Liver (tissue), 9 donors: ENCODE measurements around the gene ITGA11. TPM values are rescaled to one million over a fixed set of nuclear protein-coding genes. Genes with fewer than 3 reads are reported as not detected.

Experiments used
- DNase-seq: peaks from one replicate; pipeline ENCODE4 v3.0.0-alpha.2; 2017; ENCODE audit warnings: low spot score
- H3K27ac ChIP-seq, 2 donors: one replicate each; pipeline ENCODE4 v1.7.0; 2013; ENCODE audit warnings: inconsistent platforms in 2 of 2, low read length in 2 of 2, control low read depth in 1 of 2, low read depth in 1 of 2, mild to moderate bottlenecking in 1 of 2
- H3K27me3 ChIP-seq, 4 donors: one replicate each; pipeline versions ENCODE4 v1.6.1 to v1.7.0; 2013; ENCODE audit warnings: low read length in 3 of 4, inconsistent platforms in 1 of 4, mild to moderate bottlenecking in 1 of 4, moderate library complexity in 1 of 4; ENCODE audit not compliant: control insufficient read depth in 4 of 4, insufficient read depth in 4 of 4
- H3K36me3 ChIP-seq, 4 donors: one replicate each; pipeline versions ENCODE4 v1.6.1 to v1.7.0; 2013; ENCODE audit warnings: low read length in 3 of 4, mild to moderate bottlenecking in 3 of 4, low read depth in 1 of 4, moderate library complexity in 1 of 4; ENCODE audit not compliant: control insufficient read depth in 4 of 4, insufficient read depth in 3 of 4
- H3K4me1 ChIP-seq, 4 donors: one replicate each; pipeline versions ENCODE4 v1.6.1 to v1.7.0; 2013; ENCODE audit warnings: low read length in 3 of 4, mild to moderate bottlenecking in 3 of 4, moderate library complexity in 1 of 4; ENCODE audit not compliant: control insufficient read depth in 4 of 4, insufficient read depth in 4 of 4
- H3K4me3 ChIP-seq, 3 donors: one replicate each; pipeline versions ENCODE4 v1.6.1 to v1.7.0; 2013; ENCODE audit warnings: low read length in 3 of 3, control low read depth in 1 of 3, low read depth in 1 of 3, mild to moderate bottlenecking in 1 of 3
- H3K9ac ChIP-seq, 2 donors: one replicate each; pipeline ENCODE4 v1.7.0; 2013; ENCODE audit warnings: low read length in 2 of 2, mild to moderate bottlenecking in 2 of 2, moderate library complexity in 2 of 2, control low read depth in 1 of 2, low read depth in 1 of 2
- H3K9me3 ChIP-seq, 4 donors: one replicate each; pipeline versions ENCODE4 v1.6.1 to v1.7.0; 2013; ENCODE audit warnings: low read length in 3 of 4; ENCODE audit not compliant: control insufficient read depth in 4 of 4
- EGR1 ChIP-seq, 2 donors: IDR thresholded peaks; 2 replicates each; pipeline ENCODE4 v1.6.1; 2016 to 2018; ENCODE audit warnings: antibody characterized with exemption in 2 of 2, low read depth in 2 of 2
- FOXA1 ChIP-seq: IDR thresholded peaks from 2 replicates; pipeline ENCODE4 v1.6.1; 2016; ENCODE audit warnings: antibody characterized with exemption
- FOXA2 ChIP-seq: IDR thresholded peaks from 2 replicates; pipeline ENCODE4 v1.6.1; 2016; ENCODE audit warnings: antibody characterized with exemption
- GABPA ChIP-seq, 2 donors: IDR thresholded peaks in 1 of 2; conservative IDR thresholded peaks in 1 of 2; 2 replicates each; pipeline ENCODE4 v1.6.1; 2016; ENCODE audit warnings: antibody characterized with exemption in 2 of 2, mild to moderate bottlenecking in 1 of 2, moderate library complexity in 1 of 2
- HNF4A ChIP-seq, 2 donors: conservative IDR thresholded peaks; 2 replicates each; pipeline ENCODE4 v1.6.1; 2016; ENCODE audit warnings: antibody characterized with exemption in 2 of 2, mild to moderate bottlenecking in 2 of 2
- HNF4G ChIP-seq: IDR thresholded peaks from 2 replicates; pipeline ENCODE4 v1.6.1; 2016; ENCODE audit warnings: antibody characterized with exemption
- JUND ChIP-seq, 2 donors: IDR thresholded peaks; 2 replicates each; pipeline ENCODE4 v1.6.1; 2016; ENCODE audit warnings: antibody characterized with exemption in 2 of 2
- MAX ChIP-seq: IDR thresholded peaks from 2 replicates; pipeline ENCODE4 v1.6.1; 2016; ENCODE audit warnings: antibody characterized with exemption
- RAD21 ChIP-seq, 2 donors: IDR thresholded peaks; 2 replicates each; pipeline ENCODE4 v1.6.1; 2016; ENCODE audit warnings: antibody characterized with exemption in 2 of 2, mild to moderate bottlenecking in 2 of 2
- REST ChIP-seq: IDR thresholded peaks from 2 replicates; pipeline ENCODE4 v1.6.1; 2016; ENCODE audit warnings: antibody characterized with exemption, mild to moderate bottlenecking
- SP1 ChIP-seq: IDR thresholded peaks from 2 replicates; pipeline ENCODE4 v1.6.1; 2018; ENCODE audit warnings: antibody characterized with exemption, mild to moderate bottlenecking
- TAF1 ChIP-seq: conservative IDR thresholded peaks from 2 replicates; pipeline ENCODE4 v1.6.1; 2016; ENCODE audit warnings: antibody characterized with exemption, mild to moderate bottlenecking
- YY1 ChIP-seq: IDR thresholded peaks from 2 replicates; pipeline ENCODE4 v1.6.1; 2016; ENCODE audit warnings: antibody characterized with exemption, mild to moderate bottlenecking
- ZBTB33 ChIP-seq: IDR thresholded peaks from 2 replicates; pipeline ENCODE4 v1.6.1; 2016; ENCODE audit warnings: antibody characterized with exemption
- WGBS: extraction: QIAGEN DNeasy Blood & Tissue Kit; methylation state at CpG from one replicate; pipeline ENCODE4 v1.1.7; 2013; 5-methylcytosine and 5-hydroxymethylcytosine counted together
- polyA plus RNA-seq, 2 donors: library from polyadenylated mRNA; stranded (reverse) in 1 of 2; unstranded in 1 of 2; fragments of 200-250 nt in 1 of 2; fragments of >200 nt in 1 of 2; fragmentation: Nextera tagmentation in 1 of 2; extraction: Ambion mirVana in 1 of 2; gene quantifications; one replicate each; pipeline versions ENCODE4 v1.2.1 to v1.2.3, GENCODE V29; 2013 to 2015
- total RNA-seq, 2 donors: library from RNA; depleted of rRNA; stranded (reverse); fragments of >200 nt; gene quantifications; one replicate each; pipeline ENCODE4 v1.2.3, GENCODE V29; 2014
- donor health status: healthy.
- donor health status: healthy.
- donor health status: healthy.
- donor health status: healthy.
- donor health status: healthy.

The ITGA11 gene
- total and polyA plus RNA-seq, 4 donors, result 0.32 to 1.0 (median 0.67) TPM

- Histone ChIP-seq H3K9me3 (no peaks in the 10 kb centered on the region), H3K27me3 (no peaks in the 10 kb centered on the region), H3K36me3 (no peaks in the 10 kb centered on the region), H3K4me1 (peaks cover 0 to 3% (median 0%) of the 10 kb centered on the region in 4 donors), H3K27ac (no peak overlapping the region), H3K9ac (no peak overlapping the region), H3K4me3 (no peak overlapping the region)
- WGBS, result 73% methylated on average over 7 of the region's 7 CpGs
- TF ChIP-seq TAF1 (no peak), YY1 (no peak)
- no peak for DNase-seq
These were observed 67.8 kb downstream of the ITGA11 start for GRCh38 chr15:68364028-68364659.

- H3K27ac ChIP-seq, result no peak overlapping the region
- 88% methylated on average over 2 of the region's 2 CpGs for WGBS
- TF ChIP-seq RAD21 (IDR thresholded peaks at IDR 0.05) (no peak), FOXA1 (no peak), JUND (IDR thresholded peaks at IDR 0.05) (no peak), MAX (no peak), REST (no peak), EGR1 (IDR thresholded peaks at IDR 0.05; ENCODE audit: low read depth in 2 of 2) (no peak), TAF1 (no peak), SP1 (no peak), YY1 (no peak), HNF4A (conservative IDR thresholded peaks at IDR 0.05) (no peak), FOXA2 (no peak), HNF4G (no peak), GABPA (IDR thresholded peaks at IDR 0.05 in 1 of 2, conservative IDR thresholded peaks at IDR 0.05 in 1 of 2) (no peak), ZBTB33 (no peak)
- no peak overlapping the region for H3K4me3 ChIP-seq
- no peak overlapping the region for H3K9ac ChIP-seq
- no peaks in the 10 kb centered on the region for H3K9me3 ChIP-seq
- DNase-seq, result no peak
- H3K36me3 ChIP-seq, result no peaks in the 10 kb centered on the region
- peaks cover 0 to under 1% (median 0%) of the 10 kb centered on the region in 4 donors for H3K4me1 ChIP-seq
- no peaks in the 10 kb centered on the region for H3K27me3 ChIP-seq
These were observed 68.6 kb downstream of the ITGA11 start for GRCh38 chr15:68363353-68363752.
